GM19239 (cell line): Measurements from ENCODE around the gene ODAD3.
A peak's percentile ranks its signal among the peaks of the same experiment; 100 is the strongest.
"Not testable (repeated sequence)": the region's sequence is repeated elsewhere in the genome, so short reads cannot be mapped to it uniquely, and the experiment has no call there.

Source experiments
- DNase-seq: peaks from one replicate; pipeline ENCODE4 v3.0.0; 2011; ENCODE audit warnings: low spot score; ENCODE audit not compliant: insufficient read length
- FAIRE-seq: peaks from 2 replicates; lab custom pipeline; 2011; peaks lifted over from hg19 to GRCh38; lab: Jason Lieb, UNC

The ODAD3 gene

GRCh38 chr19:11435057-11435832 is at the start of gene ODAD3, which contains the start of gene PRKCSH:
ODAD3 (minus strand) TSS chr19:11435121; CDS start chr19:11435016, 105 bp downstream.
PRKCSH (plus strand) TSS chr19:11435635; CDS start chr19:11436118, 483 bp downstream.
- FAIRE-seq, result peak; percentile 99
- peak; percentile 92 for DNase-seq

DNA sequence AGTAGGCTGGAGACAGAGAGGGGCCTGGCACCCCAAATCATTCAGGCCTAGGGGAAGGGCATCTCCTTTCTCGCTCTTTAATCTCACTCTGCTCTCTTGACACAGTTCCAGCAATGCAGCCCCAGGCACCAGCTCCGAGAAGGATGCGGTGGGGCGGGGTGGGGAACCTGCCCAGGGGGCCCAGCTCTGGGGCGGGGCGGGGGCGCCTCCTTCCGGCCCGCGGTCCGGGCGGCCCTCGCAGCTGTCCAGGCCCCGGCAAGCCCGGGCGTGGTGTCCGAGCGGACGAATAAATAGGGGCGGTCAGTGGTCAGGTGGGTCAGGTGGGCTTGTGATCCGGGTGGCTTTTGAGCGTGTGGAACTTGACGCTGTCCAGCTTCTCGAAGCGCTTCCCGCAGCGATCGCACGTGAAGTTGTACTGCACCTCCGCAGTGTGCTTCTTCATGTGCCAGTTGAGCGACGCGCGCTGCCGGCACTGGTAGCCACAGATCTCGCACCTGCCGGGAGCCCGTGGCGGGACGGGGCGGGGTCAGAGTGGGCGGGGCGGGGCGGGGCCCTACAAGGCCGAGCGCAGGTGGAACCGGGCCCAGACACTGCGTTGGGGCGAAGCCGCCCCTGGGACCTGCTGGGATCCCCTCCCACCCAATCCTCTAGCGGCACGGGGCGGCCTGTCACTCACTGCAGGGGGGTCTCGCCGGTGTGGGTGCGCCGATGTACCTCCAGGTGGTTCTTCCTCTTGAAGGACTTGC is 48.6 kb upstream of the ODAD3 start:
- FAIRE-seq, result no peak
- no peak for DNase-seq

DNA sequence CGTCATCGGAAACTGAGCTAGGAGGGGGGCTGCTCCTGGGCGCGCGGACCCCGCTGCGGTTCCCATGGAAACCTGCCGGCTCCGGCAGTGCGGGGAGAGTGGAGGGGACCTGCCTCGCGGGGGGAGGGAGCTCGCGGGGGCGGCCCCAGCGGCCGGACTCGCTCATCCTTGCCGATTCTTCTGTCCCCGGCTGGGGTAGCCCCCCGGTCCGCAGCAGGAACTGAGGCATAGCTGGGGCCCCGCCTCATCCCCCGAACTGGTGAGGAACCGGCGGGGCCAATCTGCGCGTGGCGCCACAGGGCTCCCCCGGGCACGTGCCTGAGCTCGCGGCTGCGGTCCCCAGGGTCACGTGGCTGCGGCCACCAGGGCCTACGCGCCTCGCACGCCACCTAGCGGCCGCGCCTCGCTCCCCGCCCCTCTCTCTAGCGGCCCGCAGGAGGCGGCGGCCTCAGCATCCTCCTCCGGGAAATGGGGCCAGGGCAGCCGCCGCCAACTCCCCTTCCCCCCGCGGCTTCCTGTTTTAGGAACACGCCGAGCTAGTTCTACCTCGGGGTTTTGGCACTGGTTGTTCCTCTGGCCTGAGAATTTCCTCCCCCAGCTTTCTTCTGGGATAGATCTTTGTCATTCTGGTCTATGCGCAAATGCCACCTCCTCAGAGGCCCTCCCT is 47.6 kb upstream of the ODAD3 start:
- FAIRE-seq (peak; percentile 77), DNase-seq (peak; percentile 100)

DNA sequence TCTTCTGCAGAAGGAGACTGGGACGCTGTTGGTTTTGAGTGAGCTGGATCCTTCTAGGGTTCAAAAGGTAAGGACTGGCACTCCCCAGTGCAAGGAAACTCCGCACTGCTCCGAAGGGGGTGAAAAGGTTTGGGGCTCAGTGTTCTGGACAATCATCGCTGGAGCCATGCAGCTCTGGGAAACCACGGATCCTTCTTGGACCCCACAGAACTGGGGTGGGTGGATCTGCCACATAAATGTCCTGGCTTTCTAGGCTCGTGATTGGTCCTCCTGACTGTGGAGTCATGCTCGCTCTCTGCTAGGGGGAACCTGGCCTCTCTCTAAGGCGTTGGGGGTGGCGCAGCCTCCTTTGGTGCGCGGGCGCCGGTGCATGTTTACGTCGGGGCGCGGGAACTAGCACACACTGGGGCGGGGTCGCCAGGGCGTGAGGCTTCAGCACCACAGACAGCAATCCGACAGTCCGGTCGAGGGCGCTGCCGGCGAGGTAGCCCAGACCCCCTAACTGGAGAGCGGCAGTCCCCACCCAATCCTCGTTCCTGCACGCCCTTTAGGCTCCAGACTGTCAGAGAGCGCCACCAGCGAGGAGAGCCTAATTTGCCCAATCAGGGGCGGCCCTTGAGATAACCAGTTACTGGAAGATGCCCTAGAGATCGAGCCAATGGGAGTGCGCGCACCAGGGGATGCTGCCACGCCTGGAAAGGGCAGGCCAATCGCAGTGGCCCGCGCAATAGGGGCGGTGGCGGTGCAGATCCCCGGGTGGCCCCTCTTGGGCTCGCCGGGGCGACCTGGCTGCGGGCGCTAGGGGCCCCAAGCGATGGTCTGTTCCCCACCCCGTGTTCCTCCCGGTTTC is 46.8 kb upstream of the ODAD3 start:
- DNase-seq, result peak; percentile 94
- FAIRE-seq, result peak; percentile 88

DNA sequence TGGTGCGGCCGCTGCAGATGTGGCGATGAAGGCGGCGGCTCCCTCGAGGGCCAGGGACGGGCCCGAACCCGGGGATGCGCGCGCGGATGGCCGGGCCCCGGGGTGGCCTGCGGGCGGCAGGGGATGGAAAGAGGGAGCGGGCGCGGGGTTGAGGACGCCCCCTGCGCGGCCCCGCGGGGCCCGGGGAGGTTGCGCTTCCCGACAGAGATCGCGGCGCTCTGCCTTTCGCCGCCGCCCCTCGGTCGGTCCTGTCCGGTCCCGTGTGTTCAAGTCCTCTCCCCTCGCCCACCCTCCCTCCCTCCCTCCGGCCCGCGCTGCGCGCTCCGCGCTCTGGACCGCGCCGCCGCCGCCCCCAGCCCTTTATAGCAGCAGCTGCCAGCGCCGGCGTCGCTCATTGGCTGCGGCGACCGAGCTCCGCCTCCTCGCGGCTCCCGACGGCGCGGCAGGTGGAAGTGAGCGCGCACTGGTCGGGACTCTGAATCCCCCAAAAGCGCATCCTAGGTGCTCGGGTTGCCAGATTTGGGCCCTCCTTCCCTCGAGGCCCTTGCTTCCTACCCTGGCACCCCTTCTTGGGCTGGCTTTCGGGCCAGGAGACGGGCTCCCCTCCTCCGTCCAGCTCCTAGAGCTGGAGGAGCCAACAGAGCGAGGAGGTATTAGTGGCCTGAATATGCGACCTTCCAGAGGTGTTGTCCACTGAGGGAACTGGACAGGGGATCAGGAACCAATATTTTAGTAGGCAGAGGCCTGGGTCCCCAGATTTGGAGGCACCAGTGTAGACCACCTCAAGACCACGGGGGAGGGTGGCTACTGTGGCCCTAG is 46.0 kb upstream of the ODAD3 start, which contains the start of gene ELAVL3:
Gene ELAVL3, minus strand, starts transcription at position 332 of the 819 bp plus-strand sequence. CDS start 438 bp downstream, outside the sequence.
- no peak for DNase-seq
- FAIRE-seq, result no peak

DNA sequence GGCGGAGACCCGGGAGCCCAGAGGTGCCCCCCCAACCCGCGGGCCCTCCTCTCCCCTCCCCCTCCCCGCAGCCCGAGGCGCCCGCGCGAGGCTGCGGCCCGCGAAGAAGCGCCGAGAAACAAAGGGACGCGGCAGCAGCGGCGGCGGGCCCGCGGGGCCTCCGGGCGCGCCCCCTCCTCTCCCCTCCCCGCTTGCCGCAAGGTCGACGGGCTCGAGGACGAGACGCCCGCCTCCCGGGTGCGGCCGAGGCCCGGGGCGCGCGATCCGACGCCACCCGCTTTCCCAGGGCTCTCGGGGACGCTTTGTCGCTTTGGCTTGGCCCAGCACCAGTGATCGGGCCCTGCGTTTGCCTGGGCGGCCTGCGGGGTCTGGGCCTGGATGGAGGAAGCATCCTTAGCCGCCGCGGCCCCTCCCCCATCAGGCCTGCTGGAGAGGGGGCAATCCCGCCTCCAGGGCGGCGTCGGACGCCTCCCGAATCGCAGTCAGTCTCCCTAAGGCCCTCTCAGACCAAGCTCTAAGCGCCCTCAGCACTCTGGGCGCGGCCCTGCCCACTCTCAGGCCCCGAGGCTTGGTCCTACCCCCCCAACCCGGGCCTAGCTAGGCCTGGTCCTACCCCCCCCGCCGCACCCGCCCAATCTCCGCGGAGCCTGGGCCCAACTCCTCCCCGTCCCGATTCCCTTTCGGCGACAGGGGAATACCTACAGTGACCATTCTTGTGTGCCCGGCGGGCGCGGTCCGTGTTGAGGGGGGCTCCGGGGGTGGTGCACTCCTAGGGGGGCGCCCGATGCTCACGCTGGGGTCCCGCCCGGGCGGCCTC is 45.2 kb upstream of the ODAD3 start:
- no peak for DNase-seq
- FAIRE-seq, result no peak

- DNase-seq (no peak), FAIRE-seq (no peak)
These were observed 44.4 kb upstream of the ODAD3 start for GRCh38 chr19:11479090-11479897.

DNA sequence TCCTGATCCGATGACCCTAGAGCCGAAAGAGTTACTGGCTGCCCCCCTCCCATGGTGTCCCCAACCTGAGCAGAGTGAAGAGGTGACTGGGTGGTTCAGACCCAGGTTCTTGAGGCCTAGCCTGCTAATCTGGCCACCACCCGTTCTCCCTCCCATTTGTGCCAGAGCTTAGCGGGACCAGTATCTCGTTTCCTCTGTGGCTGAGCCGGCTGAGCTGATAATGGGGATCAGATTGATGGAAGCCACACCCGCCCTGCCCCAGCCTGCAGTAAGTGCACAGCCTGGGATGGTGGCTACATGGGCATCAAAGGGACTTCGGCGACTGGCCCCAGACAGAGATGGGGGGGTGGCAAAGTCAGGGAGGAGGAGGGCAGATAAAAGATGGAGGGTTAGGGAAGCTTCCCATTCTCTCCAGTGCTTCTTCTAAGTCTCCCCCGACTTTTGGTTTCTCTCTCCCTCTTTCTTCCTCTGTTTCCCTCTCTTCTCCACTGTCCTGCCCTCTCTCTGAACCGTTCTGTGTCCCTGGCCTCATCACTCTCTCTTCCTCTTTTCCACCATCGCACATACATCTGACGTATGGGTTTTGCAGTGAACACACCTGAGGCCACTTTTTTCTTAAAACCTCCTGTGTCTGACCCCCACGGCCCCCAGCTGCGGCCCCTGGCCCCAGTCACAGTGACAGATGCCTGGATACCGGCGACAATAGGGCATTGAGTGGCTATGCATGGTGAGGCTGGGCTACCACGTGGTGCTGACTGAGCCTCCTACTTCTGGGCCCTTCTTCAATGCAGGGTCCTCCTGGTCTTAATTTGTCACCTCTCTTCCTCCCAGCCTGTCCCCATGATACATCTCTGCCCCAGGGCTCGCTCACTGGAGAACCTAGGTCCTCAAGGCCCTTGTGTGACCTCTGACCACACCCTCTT is 43.5 kb upstream of the ODAD3 start:
- FAIRE-seq (no peak), DNase-seq (no peak)

DNA sequence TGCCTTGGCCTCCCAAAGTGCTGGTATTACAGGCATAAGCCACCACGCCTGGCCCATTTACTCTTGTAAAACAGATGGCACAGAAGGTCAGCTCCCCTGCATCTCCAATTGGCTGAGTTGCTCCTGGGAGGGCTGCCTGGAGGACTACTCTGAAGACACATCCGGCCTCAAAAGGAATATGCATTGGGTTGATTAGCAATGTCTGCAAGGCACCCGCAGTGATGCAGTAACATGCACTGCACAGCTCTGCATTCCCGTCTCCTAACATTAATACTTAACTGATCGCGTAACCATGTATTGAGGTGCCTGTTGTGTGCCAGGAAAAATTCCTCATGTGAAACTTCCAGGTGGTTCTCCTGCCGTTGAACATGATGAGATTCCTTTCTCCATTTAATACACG is 40.9 kb upstream of the ODAD3 start:
- FAIRE-seq (no peak), DNase-seq (no peak)

GRCh38 chr19:11475343-11475742 is 40.4 kb upstream of the ODAD3 start:
- FAIRE-seq, DNase-seq: not testable (repeated sequence)

- DNase-seq (no peak), FAIRE-seq (no peak)
These were observed 38.8 kb upstream of the ODAD3 start for GRCh38 chr19:11473725-11474124.

- not testable (repeated sequence) for FAIRE-seq, DNase-seq
These were observed 33.4 kb upstream of the ODAD3 start for GRCh38 chr19:11468266-11468845.

DNA sequence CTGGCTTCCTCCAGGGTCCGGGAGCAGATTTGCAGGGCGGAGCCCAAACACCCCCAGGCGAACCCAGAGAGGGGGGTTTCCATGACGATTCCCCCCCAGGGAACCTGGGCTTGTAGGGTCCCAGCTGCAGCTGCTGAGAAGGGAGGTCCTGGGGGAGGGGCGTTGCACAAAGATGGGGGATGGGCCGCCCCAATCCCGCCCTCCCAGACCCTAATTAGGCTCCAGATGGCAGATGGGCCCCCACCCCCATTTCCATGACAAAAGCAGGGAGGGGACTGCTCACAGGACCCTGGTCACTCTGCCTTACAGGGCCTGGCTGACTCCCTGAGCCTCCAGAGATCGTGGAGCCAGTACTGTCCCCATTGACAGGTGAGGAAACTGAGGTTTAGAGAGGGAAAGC is 30.7 kb upstream of the ODAD3 start:
- FAIRE-seq, result no peak
- DNase-seq, result no peak

- peak; percentile 64 for FAIRE-seq
- DNase-seq, result no peak
These were observed 29.7 kb upstream of the ODAD3 start for GRCh38 chr19:11464333-11465265.

DNA sequence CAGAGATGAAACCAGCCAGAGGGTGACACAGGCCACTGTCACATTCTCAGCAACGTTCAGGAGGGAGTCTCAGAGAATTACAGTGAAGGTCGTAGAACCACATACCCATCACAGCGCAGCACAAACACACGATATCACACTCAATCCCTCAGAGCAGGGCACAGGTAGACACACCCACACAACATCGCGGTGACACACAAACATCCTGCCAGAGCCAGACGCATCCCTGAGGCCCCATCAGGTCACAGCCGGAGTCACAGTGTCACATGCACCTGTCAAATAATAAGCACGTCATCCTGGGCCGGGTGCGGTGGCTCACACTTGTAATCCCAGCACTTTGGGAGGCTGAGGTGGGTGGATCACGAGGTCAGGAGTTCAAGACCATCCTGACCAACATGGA is 28.5 kb upstream of the ODAD3 start:
- no peak for FAIRE-seq
- no peak for DNase-seq
